Loucy (cell line): ENCODE measurements around the gene MALRD1.

Experiments used
- H2AFZ ChIP-seq: fragments of 200-600 bp; sonication (generic); 2 replicates; pipeline ENCODE4 v1.6.0; 2016; ENCODE audit warnings: antibody characterized with exemption, mild to moderate bottlenecking, low read length, moderate library complexity
- H3F3A ChIP-seq: fragments of 200-600 bp; 2 replicates; pipeline ENCODE4 v1.6.0; 2016; ENCODE audit warnings: antibody characterized with exemption, low read depth, mild to moderate bottlenecking
- H3K27me3 ChIP-seq: fragments of 200-600 bp; sonication (generic); 2 replicates; pipeline ENCODE4 v1.6.1; 2014; ENCODE audit warnings: low read length, mild to moderate bottlenecking; ENCODE audit not compliant: insufficient read depth, poor library complexity, severe bottlenecking
- H3K36me3 ChIP-seq: fragments of 200-600 bp; sonication (generic); 2 replicates; pipeline ENCODE4 v1.6.1; 2016; ENCODE audit warnings: low read length; ENCODE audit not compliant: insufficient read depth
- H3K4me1 ChIP-seq: fragments of 200-600 bp; sonication (generic); 2 replicates; pipeline ENCODE4 v1.5.1; 2014; ENCODE audit warnings: low read length, mild to moderate bottlenecking; ENCODE audit not compliant: insufficient read depth, poor library complexity, severe bottlenecking
- H3K4me2 ChIP-seq: fragments of 200-600 bp; sonication (generic); 2 replicates; pipeline ENCODE4 v1.6.0; 2014; ENCODE audit warnings: antibody characterized with exemption, low read length, low read depth, mild to moderate bottlenecking; ENCODE audit not compliant: poor library complexity, severe bottlenecking
- H3K4me3 ChIP-seq: fragments of 200-600 bp; sonication (generic); 2 replicates; pipeline ENCODE4 v1.5.1; 2014; ENCODE audit warnings: low read length, mild to moderate bottlenecking, mixed read lengths; ENCODE audit not compliant: poor library complexity, severe bottlenecking
- H3K79me2 ChIP-seq: fragments of 200-600 bp; sonication (generic); 2 replicates; pipeline ENCODE4 v1.6.1; 2014; ENCODE audit warnings: low read length; ENCODE audit not compliant: insufficient read depth
- H3K9ac ChIP-seq: fragments of 200-600 bp; sonication (generic); 2 replicates; pipeline ENCODE4 v1.6.0; 2014; ENCODE audit warnings: mild to moderate bottlenecking, low read depth, low read length, moderate library complexity; ENCODE audit not compliant: poor library complexity, severe bottlenecking
- H3K9me2 ChIP-seq: fragments of 200-600 bp; sonication (generic); replicated peaks from 2 replicates; pipeline ENCODE4 v1.6.1; 2016; ENCODE audit warnings: low read depth, low read length, mixed read lengths
- H3K9me3 ChIP-seq: fragments of 200-600 bp; sonication (generic); 2 replicates; pipeline ENCODE4 v1.6.1; 2014; ENCODE audit warnings: mild to moderate bottlenecking, antibody characterized with exemption, low read length, low read depth; ENCODE audit not compliant: insufficient read depth
- H4K20me1 ChIP-seq: fragments of 200-600 bp; sonication (generic); 2 replicates; pipeline ENCODE4 v1.6.0; 2014; ENCODE audit warnings: antibody characterized with exemption, low read length, mild to moderate bottlenecking; ENCODE audit not compliant: insufficient read depth, poor library complexity, severe bottlenecking
- EZH2phosphoT487 ChIP-seq: fragments of 200-600 bp; IDR thresholded peaks from 2 replicates; pipeline ENCODE4 v1.6.1; 2018; ENCODE audit warnings: antibody characterized with exemption, mild to moderate bottlenecking, moderate library complexity, borderline replicate concordance
- TF ChIP-seq, protein P1 (sequence below): fragments of 200-600 bp; sonication (generic); conservative IDR thresholded peaks from 2 replicates; pipeline ENCODE4 v1.5.1; 2014; ENCODE audit warnings: mild to moderate bottlenecking, antibody characterized with exemption, low read length

MALRD1 gene

DNA sequence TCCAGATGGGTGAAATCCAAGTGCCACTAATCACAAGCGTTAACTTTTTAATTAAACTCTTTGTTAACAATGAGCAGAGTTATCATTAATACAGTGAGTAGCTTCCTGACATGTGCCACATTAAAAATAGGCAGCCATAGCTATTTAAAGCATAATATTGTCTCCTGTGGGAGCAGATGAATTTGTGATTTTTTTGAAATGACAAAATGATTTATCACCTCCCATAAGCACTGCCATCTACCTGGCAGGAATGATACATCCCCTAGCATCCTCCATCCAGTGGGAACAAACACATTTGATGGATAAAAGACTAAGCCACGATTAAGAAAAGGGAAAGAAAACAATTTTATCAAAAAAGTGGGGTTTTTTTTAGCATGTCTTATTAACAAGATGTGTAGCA, 605.3 kb downstream of the MALRD1 start:
- Histone ChIP-seq H3K4me3 (no peak overlapping the region), H2AFZ (no peak overlapping the region), H3K4me2 (no peak overlapping the region), H3K27me3 (no peaks in the 10 kb centered on the region), H3F3A (no peaks in the 10 kb centered on the region), H3K9ac (no peak overlapping the region), H3K36me3 (no peaks in the 10 kb centered on the region), H3K79me2 (no peaks in the 10 kb centered on the region), H3K9me3 (no peaks in the 10 kb centered on the region; the same call in 1 of the 2 replicates), H3K9me2 (no peaks in the 10 kb centered on the region), H4K20me1 (no peaks in the 10 kb centered on the region), H3K4me1 (no peaks in the 10 kb centered on the region)
- TF ChIP-seq, protein P1, sequence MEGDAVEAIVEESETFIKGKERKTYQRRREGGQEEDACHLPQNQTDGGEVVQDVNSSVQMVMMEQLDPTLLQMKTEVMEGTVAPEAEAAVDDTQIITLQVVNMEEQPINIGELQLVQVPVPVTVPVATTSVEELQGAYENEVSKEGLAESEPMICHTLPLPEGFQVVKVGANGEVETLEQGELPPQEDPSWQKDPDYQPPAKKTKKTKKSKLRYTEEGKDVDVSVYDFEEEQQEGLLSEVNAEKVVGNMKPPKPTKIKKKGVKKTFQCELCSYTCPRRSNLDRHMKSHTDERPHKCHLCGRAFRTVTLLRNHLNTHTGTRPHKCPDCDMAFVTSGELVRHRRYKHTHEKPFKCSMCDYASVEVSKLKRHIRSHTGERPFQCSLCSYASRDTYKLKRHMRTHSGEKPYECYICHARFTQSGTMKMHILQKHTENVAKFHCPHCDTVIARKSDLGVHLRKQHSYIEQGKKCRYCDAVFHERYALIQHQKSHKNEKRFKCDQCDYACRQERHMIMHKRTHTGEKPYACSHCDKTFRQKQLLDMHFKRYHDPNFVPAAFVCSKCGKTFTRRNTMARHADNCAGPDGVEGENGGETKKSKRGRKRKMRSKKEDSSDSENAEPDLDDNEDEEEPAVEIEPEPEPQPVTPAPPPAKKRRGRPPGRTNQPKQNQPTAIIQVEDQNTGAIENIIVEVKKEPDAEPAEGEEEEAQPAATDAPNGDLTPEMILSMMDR = no peak
- no peak for TF ChIP-seq EZH2phosphoT487

- no peak overlapping the region for H2AFZ ChIP-seq
Observed at GRCh38 chr10:19654576-19654975, 606.0 kb downstream of the MALRD1 start.

DNA sequence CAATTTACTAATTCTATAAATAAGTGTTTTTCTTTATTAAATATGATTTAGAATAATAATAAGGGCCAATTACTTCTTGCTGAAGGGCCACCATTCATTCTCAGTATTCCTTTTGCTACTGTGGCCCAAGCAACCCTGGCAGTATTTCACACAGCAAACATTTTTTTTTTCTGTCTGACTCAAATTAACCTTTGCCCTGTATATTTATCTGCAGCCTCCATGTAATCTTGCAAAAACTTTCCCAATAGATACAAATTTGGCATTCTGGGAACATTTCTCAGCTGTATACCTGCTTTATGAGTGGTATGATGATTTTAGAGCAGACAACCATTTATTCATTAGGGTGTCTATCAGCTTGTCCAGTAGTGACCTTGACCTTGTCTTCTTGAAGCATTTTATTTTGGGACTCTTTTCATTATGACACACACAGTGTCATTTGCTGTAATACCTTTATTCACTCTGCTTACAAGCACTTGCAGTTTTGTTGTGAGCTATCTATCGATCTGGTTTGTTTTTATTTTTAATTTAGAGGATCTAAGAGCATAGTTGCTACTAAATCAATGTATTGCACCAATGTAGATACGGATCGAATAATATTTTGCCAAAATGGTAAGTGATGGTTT, 607.9 kb downstream of the MALRD1 start:
- no peaks in the 10 kb centered on the region for H3K4me1 ChIP-seq
- TF ChIP-seq, protein P1 = no peak
- TF ChIP-seq EZH2phosphoT487 = no peak
- H2AFZ ChIP-seq = no peak overlapping the region
- H3K9me2 ChIP-seq = no peaks in the 10 kb centered on the region
- H3K27me3 ChIP-seq = no peaks in the 10 kb centered on the region
- no peaks in the 10 kb centered on the region for H3F3A ChIP-seq
- H3K9me3 ChIP-seq = no peaks in the 10 kb centered on the region
- H3K4me3 ChIP-seq = no peak overlapping the region
- H3K36me3 ChIP-seq = no peaks in the 10 kb centered on the region
- H3K4me2 ChIP-seq = no peak overlapping the region
- H4K20me1 ChIP-seq = no peaks in the 10 kb centered on the region
- H3K79me2 ChIP-seq = no peaks in the 10 kb centered on the region
- H3K9ac ChIP-seq = no peak overlapping the region

More at GRCh38 chr10:19654576-19654975, 606.0 kb downstream of the MALRD1 start:
- Histone ChIP-seq H3K4me2 (no peak overlapping the region), H3K4me1 (no peaks in the 10 kb centered on the region), H3F3A (no peaks in the 10 kb centered on the region), H3K79me2 (no peaks in the 10 kb centered on the region), H3K4me3 (no peak overlapping the region), H3K27me3 (no peaks in the 10 kb centered on the region), H3K9me3 (no peaks in the 10 kb centered on the region; the same call in 1 of the 2 replicates), H3K9me2 (no peaks in the 10 kb centered on the region), H3K36me3 (no peaks in the 10 kb centered on the region), H3K9ac (no peak overlapping the region), H4K20me1 (no peaks in the 10 kb centered on the region)
- no peak for TF ChIP-seq EZH2phosphoT487
- TF ChIP-seq, protein P1 = no peak
